HepG2 (cell line): ENCODE results near the gene ESPNL. TPM values are rescaled to one million over a fixed set of nuclear protein-coding genes. Genes with fewer than 3 reads are reported as not detected.
A peak's percentile ranks its signal among the peaks of the same experiment; 100 is the strongest.

ENCODE experiments used
- ATAC-seq: fragments of 200-7000 bp; cut with Tn5 transposase; 3 replicates; pipeline ENCODE4 v1.9.1; 2020; ENCODE audit warnings: mild to moderate bottlenecking, moderate library complexity
- BruUV-seq: library from RNA; stranded (reverse); fragments of 400-500 nt; replicated peaks from 2 replicates; lab custom pipeline; 2021; lab: Mats Ljungman, UMichigan
- CTCF ChIA-PET: fragments of 300-600 bp; formaldehyde crosslinking; extraction: SDS; loops from one replicate; lab custom pipeline; 2021; ENCODE audit warnings: low total read pairs, inconsistent platforms, low intra/inter-chr PET ratio; lab: Yijun Ruan, JAX
- POLR2A ChIA-PET: fragments of 350-600 bp; sonication (Branson Sonifier 250); formaldehyde crosslinking; loops from one replicate; lab custom pipeline; 2020; ENCODE audit warnings: antibody characterized with exemption, inconsistent platforms; lab: Yijun Ruan, JAX
- DNase-seq: peaks from one replicate; pipeline ENCODE4 v3.0.0-alpha.2; 2015; ENCODE audit warnings: low spot score
- FAIRE-seq: peaks from 3 replicates; lab custom pipeline; 2011; peaks lifted over from hg19 to GRCh38; lab: Jason Lieb, UNC
- H2AFZ ChIP-seq: one replicate; pipeline ENCODE4 v1.6.1; 2011; ENCODE audit warnings: low read length, inconsistent platforms
- H3K27ac ChIP-seq: fragments of 300-600 bp; 3 replicates; pipeline ENCODE4 v1.8.0; 2011; ENCODE audit warnings: mixed run types, mild to moderate bottlenecking, mixed read lengths, low read length, inconsistent platforms; ENCODE audit not compliant: insufficient read depth; ENCODE audit errors: extremely low read length
- H3K27me3 ChIP-seq, 2 experiments: fragments of 200-600 bp in 1 of 2; 2 replicates in 1 of 2; 3 replicates in 1 of 2; pipeline versions ENCODE4 v1.6.0 to v1.8.0; 2011; ENCODE audit warnings: low read length in 2 of 2, mild to moderate bottlenecking in 2 of 2, moderate library complexity in 2 of 2, inconsistent platforms in 1 of 2; ENCODE audit not compliant: insufficient read depth in 2 of 2, control insufficient read depth in 1 of 2
- H3K36me3 ChIP-seq, 2 experiments: fragments of 200-600 bp in 1 of 2; replicated peaks in 1 of 2; 2 replicates in 1 of 2; 3 replicates in 1 of 2; pipeline versions ENCODE4 v1.5.1 to v1.8.0; 2011; ENCODE audit warnings: low read length in 2 of 2, inconsistent platforms in 1 of 2; ENCODE audit not compliant: insufficient read depth in 2 of 2, control insufficient read depth in 1 of 2
- H3K4me1 ChIP-seq: 2 replicates; pipeline ENCODE4 v1.5.1; 2012; ENCODE audit warnings: low read length, inconsistent platforms; ENCODE audit not compliant: insufficient read depth
- H3K4me2 ChIP-seq: 2 replicates; pipeline ENCODE4 v1.6.0; 2011; ENCODE audit warnings: low read depth, low read length, inconsistent platforms
- H3K4me3 ChIP-seq, 3 experiments: fragments of 200-600 bp in 1 of 3; sonication (generic), shearing (Covaris generic) in 1 of 3; replicated peaks in 1 of 3; 2 replicates each; pipeline ENCODE4 v1.5.1; 2011 to 2016; ENCODE audit warnings: low read length in 3 of 3, inconsistent platforms in 2 of 3, low read depth in 2 of 3, mild to moderate bottlenecking in 2 of 3, control low read depth in 1 of 3, mixed read lengths in 1 of 3; ENCODE audit not compliant: insufficient read depth in 1 of 3
- H3K79me2 ChIP-seq: one replicate; pipeline ENCODE4 v1.6.1; 2011; ENCODE audit warnings: low read length, inconsistent platforms; ENCODE audit not compliant: insufficient read depth
- H3K9ac ChIP-seq: 2 replicates; pipeline ENCODE4 v1.6.0; 2011; ENCODE audit warnings: mild to moderate bottlenecking, low read depth, low read length, inconsistent platforms; ENCODE audit not compliant: insufficient read depth
- H3K9me3 ChIP-seq: 2 replicates; pipeline ENCODE4 v1.5.1; 2012; ENCODE audit warnings: mild to moderate bottlenecking, low read length
- H4K20me1 ChIP-seq: 2 replicates; pipeline ENCODE4 v1.6.0; 2011; ENCODE audit warnings: inconsistent platforms, mild to moderate bottlenecking, low read length, moderate library complexity; ENCODE audit not compliant: insufficient read depth
- AGO2 ChIP-seq: fragments of 200-400 bp; formaldehyde crosslinking; optimal IDR thresholded peaks from 2 replicates; pipeline ENCODE3; 2017; ENCODE audit warnings: mild to moderate bottlenecking, low read depth, low read length, moderate library complexity
- ZFX ChIP-seq: sonication (generic); formaldehyde crosslinking; IDR thresholded peaks from 2 replicates; pipeline ENCODE4 v1.4.0; 2020; ENCODE audit warnings: mild to moderate bottlenecking, low read depth, missing genetic modification reagents, moderate library complexity
- WGBS: methylation state at CpG from one replicate; pipeline ENCODE4 v1.1.6; 2017; ENCODE audit warnings: low lambda C conversion rate; 5-methylcytosine and 5-hydroxymethylcytosine counted together
- in situ Hi-C: cut with HindIII; loops from 2 replicates; pipeline ENCODE4 v1.10.0; 2017; ENCODE audit warnings: low pct_unique_long_range_greater_than_20kb; ENCODE audit not compliant: extremely low pct_ligation_motif_present
- intact Hi-C: fragments of 100-400 bp; cut with micrococcal nuclease; formaldehyde crosslinking; loops from one replicate; pipeline ENCODE4 v1.10.0; 2022; ENCODE audit not compliant: unreplicated experiment
- polyA plus RNA-seq, 8 experiments: library from polyadenylated mRNA; depleted of rRNA in 3 of 8; stranded (reverse) in 7 of 8; unstranded in 1 of 8; fragments of >200 nt; fragmentation: Illumina TruSeq in 4 of 8; extraction: Trizol in 4 of 8; gene quantifications; 2 replicates each; pipeline versions ENCODE4 v1.2.1 to v1.2.3, GENCODE V29; 2011 to 2016; ENCODE audit warnings: low read depth in 4 of 8, missing spikeins in 1 of 8, mixed read lengths in 1 of 8; ENCODE audit not compliant: insufficient read depth in 1 of 8
- total RNA-seq, 5 experiments: library from RNA; depleted of rRNA; stranded (reverse); fragments of >200 nt; fragmentation: Illumina TruSeq; extraction: Trizol; gene quantifications; 2 replicates each; pipeline ENCODE4 v1.2.3, GENCODE V29; 2016; ENCODE audit warnings: low read depth in 1 of 5
- TF ChIP-seq, protein P1 (sequence below): sonication (generic); formaldehyde crosslinking; IDR thresholded peaks from 2 replicates; pipeline ENCODE4 v1.8.1; 2022; ENCODE audit warnings: low read depth, mild to moderate bottlenecking, missing genetic modification reagents
- TF ChIP-seq, protein P2 (sequence below): sonication (generic); formaldehyde crosslinking; IDR thresholded peaks from 2 replicates; pipeline ENCODE4 v1.4.0; 2020; ENCODE audit warnings: missing genetic modification reagents
- TF ChIP-seq, protein P3 (sequence below): sonication (generic); formaldehyde crosslinking; IDR thresholded peaks from 2 replicates; pipeline ENCODE4 v1.4.0; 2020; ENCODE audit warnings: missing genetic modification reagents, borderline replicate concordance

Gene ESPNL
- total and polyA plus RNA-seq, 2 of the 13 experiments (the other 11 are each of a cell fraction or from before 2014, with no cell fraction given) = 0.45 to 0.80 TPM

DNA sequence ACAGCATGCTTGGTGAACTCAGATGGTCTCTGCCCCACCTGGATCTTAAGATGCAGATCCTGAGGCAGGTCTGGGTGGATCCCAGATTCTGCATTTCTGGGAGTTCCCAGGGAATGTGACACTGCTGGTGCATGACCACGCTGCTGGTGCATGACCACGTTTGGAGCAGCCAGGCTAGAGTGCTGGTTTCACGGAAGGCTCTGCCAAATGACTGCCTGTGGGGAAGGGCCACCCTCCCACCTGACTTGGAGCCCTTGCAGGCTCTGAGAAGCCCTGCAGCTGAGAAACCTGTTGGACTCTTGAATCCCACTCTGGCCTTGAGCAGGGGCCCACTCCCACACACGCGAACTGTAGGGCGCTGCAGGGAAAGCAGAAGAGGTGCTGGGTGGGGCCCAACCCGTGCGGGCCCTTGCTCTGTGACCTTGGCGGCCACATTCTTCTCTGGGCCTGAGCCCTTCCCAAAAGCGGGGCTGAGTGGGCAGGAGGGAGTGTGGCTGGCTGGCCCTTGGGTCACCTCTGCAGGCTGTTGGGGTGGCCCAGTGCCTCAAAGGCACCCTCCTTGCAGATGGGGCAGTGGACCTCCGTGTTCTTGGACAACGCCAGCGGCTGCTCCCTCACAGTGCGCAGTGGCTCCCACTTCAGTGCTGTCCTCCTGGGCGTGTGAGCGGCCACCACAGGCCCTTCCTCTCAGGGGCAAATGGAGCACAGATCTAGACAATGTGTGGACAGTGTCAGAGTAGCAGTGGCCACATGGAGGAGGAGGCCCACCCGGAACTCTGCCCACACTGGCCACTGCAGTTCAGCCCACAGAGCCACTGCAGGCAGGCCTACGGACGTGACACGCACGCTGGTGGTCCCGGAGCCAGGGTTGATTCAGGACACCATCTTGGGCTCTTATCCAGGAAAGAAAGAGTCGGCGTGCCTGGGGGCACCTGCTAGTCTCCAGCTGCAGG, 66.5 kb downstream of the ESPNL start:
- H3K36me3 ChIP-seq = peaks cover 13 to 25% of the 10 kb centered on the region in 2 experiments
- H3K27ac ChIP-seq = no peak overlapping the region
- ATAC-seq (peak; percentile 11), FAIRE-seq (no peak), DNase-seq (no peak)
- CTCF ChIA-PET = no interaction called here
- H3K4me2 ChIP-seq = no peak overlapping the region
- H3K4me1 ChIP-seq = peaks cover 18% of the 10 kb centered on the region
- no peak overlapping the region for H2AFZ ChIP-seq
- 84% methylated on average over 14 of the region's 24 CpGs for whole genome bisulfite sequencing
- peaks cover 13 to 26% of the 10 kb centered on the region in 2 experiments for H3K27me3 ChIP-seq
- in situ Hi-C loops = no loop called here
- no peaks in the 10 kb centered on the region for H3K9me3 ChIP-seq
- no peak overlapping the region for H3K9ac ChIP-seq
- POLR2A ChIA-PET = no interaction called here
- BruUV-seq = no TSS peak
- no peaks in the 10 kb centered on the region for H4K20me1 ChIP-seq
- TF ChIP-seq, protein P1, sequence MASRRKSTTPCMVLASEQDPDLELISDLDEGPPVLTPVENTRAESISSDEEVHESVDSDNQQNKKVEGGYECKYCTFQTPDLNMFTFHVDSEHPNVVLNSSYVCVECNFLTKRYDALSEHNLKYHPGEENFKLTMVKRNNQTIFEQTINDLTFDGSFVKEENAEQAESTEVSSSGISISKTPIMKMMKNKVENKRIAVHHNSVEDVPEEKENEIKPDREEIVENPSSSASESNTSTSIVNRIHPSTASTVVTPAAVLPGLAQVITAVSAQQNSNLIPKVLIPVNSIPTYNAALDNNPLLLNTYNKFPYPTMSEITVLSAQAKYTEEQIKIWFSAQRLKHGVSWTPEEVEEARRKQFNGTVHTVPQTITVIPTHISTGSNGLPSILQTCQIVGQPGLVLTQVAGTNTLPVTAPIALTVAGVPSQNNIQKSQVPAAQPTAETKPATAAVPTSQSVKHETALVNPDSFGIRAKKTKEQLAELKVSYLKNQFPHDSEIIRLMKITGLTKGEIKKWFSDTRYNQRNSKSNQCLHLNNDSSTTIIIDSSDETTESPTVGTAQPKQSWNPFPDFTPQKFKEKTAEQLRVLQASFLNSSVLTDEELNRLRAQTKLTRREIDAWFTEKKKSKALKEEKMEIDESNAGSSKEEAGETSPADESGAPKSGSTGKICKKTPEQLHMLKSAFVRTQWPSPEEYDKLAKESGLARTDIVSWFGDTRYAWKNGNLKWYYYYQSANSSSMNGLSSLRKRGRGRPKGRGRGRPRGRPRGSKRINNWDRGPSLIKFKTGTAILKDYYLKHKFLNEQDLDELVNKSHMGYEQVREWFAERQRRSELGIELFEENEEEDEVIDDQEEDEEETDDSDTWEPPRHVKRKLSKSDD (CRISPR knock-in tag) = 0 out of 2 replicates have a peak, but pooled peaks have one; percentile 20
- TF ChIP-seq, protein P2, sequence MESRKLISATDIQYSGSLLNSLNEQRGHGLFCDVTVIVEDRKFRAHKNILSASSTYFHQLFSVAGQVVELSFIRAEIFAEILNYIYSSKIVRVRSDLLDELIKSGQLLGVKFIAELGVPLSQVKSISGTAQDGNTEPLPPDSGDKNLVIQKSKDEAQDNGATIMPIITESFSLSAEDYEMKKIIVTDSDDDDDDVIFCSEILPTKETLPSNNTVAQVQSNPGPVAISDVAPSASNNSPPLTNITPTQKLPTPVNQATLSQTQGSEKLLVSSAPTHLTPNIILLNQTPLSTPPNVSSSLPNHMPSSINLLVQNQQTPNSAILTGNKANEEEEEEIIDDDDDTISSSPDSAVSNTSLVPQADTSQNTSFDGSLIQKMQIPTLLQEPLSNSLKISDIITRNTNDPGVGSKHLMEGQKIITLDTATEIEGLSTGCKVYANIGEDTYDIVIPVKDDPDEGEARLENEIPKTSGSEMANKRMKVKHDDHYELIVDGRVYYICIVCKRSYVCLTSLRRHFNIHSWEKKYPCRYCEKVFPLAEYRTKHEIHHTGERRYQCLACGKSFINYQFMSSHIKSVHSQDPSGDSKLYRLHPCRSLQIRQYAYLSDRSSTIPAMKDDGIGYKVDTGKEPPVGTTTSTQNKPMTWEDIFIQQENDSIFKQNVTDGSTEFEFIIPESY = 0 out of 2 replicates have a peak, but pooled peaks have one; percentile 39
- TF ChIP-seq ZFX (CRISPR knock-in tag) (0 out of 2 replicates have a peak, but pooled peaks have one; percentile 15), AGO2 (peak; percentile 64)
- TF ChIP-seq, protein P3, sequence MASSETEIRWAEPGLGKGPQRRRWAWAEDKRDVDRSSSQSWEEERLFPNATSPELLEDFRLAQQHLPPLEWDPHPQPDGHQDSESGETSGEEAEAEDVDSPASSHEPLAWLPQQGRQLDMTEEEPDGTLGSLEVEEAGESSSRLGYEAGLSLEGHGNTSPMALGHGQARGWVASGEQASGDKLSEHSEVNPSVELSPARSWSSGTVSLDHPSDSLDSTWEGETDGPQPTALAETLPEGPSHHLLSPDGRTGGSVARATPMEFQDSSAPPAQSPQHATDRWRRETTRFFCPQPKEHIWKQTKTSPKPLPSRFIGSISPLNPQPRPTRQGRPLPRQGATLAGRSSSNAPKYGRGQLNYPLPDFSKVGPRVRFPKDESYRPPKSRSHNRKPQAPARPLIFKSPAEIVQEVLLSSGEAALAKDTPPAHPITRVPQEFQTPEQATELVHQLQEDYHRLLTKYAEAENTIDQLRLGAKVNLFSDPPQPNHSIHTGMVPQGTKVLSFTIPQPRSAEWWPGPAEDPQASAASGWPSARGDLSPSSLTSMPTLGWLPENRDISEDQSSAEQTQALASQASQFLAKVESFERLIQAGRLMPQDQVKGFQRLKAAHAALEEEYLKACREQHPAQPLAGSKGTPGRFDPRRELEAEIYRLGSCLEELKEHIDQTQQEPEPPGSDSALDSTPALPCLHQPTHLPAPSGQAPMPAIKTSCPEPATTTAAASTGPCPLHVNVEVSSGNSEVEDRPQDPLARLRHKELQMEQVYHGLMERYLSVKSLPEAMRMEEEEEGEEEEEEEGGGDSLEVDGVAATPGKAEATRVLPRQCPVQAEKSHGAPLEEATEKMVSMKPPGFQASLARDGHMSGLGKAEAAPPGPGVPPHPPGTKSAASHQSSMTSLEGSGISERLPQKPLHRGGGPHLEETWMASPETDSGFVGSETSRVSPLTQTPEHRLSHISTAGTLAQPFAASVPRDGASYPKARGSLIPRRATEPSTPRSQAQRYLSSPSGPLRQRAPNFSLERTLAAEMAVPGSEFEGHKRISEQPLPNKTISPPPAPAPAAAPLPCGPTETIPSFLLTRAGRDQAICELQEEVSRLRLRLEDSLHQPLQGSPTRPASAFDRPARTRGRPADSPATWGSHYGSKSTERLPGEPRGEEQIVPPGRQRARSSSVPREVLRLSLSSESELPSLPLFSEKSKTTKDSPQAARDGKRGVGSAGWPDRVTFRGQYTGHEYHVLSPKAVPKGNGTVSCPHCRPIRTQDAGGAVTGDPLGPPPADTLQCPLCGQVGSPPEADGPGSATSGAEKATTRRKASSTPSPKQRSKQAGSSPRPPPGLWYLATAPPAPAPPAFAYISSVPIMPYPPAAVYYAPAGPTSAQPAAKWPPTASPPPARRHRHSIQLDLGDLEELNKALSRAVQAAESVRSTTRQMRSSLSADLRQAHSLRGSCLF (CRISPR knock-in tag) = no peak
- TF ChIP-seq, all 625 proteins: peak for 4
- intact Hi-C loops = no loop called here
- H3K4me3 ChIP-seq = no peak overlapping the region
- H3K79me2 ChIP-seq = no peaks in the 10 kb centered on the region
